ENCODE data around the gene HACD3. TPM values are rescaled to one million over a fixed set of nuclear protein-coding genes. Genes with fewer than 3 reads are reported as not detected.

HACD3 gene
- total and polyA plus RNA-seq, 2 of the 4 experiments (the other 2 are of a cell fraction), result 60.9 to 131 TPM

- no peak overlapping the region for H2BK20ac ChIP-seq (ENCODE audit: low read depth, low read length)
- WGBS, 2 experiments (ENCODE audit: extremely low coverage in 2 of 2, insufficient read length in 1 of 2), result 95% methylated on average over 3 of the region's 5 CpGs; no CpG with 5 or more reads in 1 of the 2 experiments
- no peaks in the 10 kb centered on the region for H3K27me3 ChIP-seq (ENCODE audit: control insufficient read depth, insufficient read depth, low read length)
- no peak overlapping the region for H3K4me3 ChIP-seq (ENCODE audit: insufficient read depth, low read depth, low read length)
- no peaks in the 10 kb centered on the region for H3K9me1 ChIP-seq (ENCODE audit: insufficient read depth, low read length)
- POLR2A ChIA-PET (ENCODE audit: unreplicated experiment), result no interaction called here
- no peak for DNase-seq
- no peaks in the 10 kb centered on the region for H3K9me3 ChIP-seq (ENCODE audit: control insufficient read depth, insufficient read depth, low read length)
- TF ChIP-seq ELK1 (IDR thresholded peaks at IDR 0.05; ENCODE audit: borderline replicate concordance, low read depth, low read length) (no peak), POLR2A (IDR thresholded peaks at IDR 0.05; ENCODE audit: low read depth, low read length) (no peak), USF2 (IDR thresholded peaks at IDR 0.05; ENCODE audit: low read depth, low read length) (no peak), RFX5 (IDR thresholded peaks at IDR 0.05; ENCODE audit: low read depth, low read length) (no peak), CHD1 (IDR thresholded peaks at IDR 0.05; ENCODE audit: low read depth, low read length) (no peak), MAFK (IDR thresholded peaks at IDR 0.05; ENCODE audit: low read depth, low read length) (no peak), FOS (IDR thresholded peaks at IDR 0.05; ENCODE audit: low read depth, low read length) (no peak), SMC3 (IDR thresholded peaks at IDR 0.05; ENCODE audit: low read depth, low read length) (no peak), MAZ (IDR thresholded peaks at IDR 0.05; ENCODE audit: borderline replicate concordance, low read depth, low read length) (no peak), RCOR1 (IDR thresholded peaks at IDR 0.05; ENCODE audit: insufficient replicate concordance, low read length) (no peak)
- TF ChIP-seq, protein P1, sequence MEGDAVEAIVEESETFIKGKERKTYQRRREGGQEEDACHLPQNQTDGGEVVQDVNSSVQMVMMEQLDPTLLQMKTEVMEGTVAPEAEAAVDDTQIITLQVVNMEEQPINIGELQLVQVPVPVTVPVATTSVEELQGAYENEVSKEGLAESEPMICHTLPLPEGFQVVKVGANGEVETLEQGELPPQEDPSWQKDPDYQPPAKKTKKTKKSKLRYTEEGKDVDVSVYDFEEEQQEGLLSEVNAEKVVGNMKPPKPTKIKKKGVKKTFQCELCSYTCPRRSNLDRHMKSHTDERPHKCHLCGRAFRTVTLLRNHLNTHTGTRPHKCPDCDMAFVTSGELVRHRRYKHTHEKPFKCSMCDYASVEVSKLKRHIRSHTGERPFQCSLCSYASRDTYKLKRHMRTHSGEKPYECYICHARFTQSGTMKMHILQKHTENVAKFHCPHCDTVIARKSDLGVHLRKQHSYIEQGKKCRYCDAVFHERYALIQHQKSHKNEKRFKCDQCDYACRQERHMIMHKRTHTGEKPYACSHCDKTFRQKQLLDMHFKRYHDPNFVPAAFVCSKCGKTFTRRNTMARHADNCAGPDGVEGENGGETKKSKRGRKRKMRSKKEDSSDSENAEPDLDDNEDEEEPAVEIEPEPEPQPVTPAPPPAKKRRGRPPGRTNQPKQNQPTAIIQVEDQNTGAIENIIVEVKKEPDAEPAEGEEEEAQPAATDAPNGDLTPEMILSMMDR (conservative IDR thresholded peaks at IDR 0.05; ENCODE audit: low read depth, low read length), result no peak
- no peak overlapping the region for H3K9ac ChIP-seq (ENCODE audit: low read depth, low read length)
- no peaks in the 10 kb centered on the region for H4K20me1 ChIP-seq (ENCODE audit: insufficient read depth, low read length)
- peaks cover 30% of the 10 kb centered on the region for H3K36me3 ChIP-seq (ENCODE audit: control insufficient read depth, insufficient read depth, low read length)
- no peak overlapping the region for H3K14ac ChIP-seq (replicated peaks; ENCODE audit: low read depth, low read length)
- no TSS peak for BruUV-seq (replicated peaks)
- CTCF ChIA-PET, result no interaction called here
- H4K5ac ChIP-seq (ENCODE audit: low read depth, low read length), result no peak overlapping the region
- ATAC-seq (ENCODE audit: low read depth), result no peak
- H4K91ac ChIP-seq (ENCODE audit: insufficient read depth, low read depth, low read length), result no peak overlapping the region
- no peak overlapping the region for H3K4me2 ChIP-seq (ENCODE audit: low read depth, low read length)
- no peak overlapping the region for H3K56ac ChIP-seq (ENCODE audit: extremely low read depth, insufficient read depth, low read length)
- peaks cover 4 to 16% of the 10 kb centered on the region in 2 experiments; a peak in 2 of 4 replicates for H3K79me1 ChIP-seq (ENCODE audit: low read depth in 1 of 2, low read length in 2 of 2)
- H3K4ac ChIP-seq (ENCODE audit: low read depth, low read length), result no peak overlapping the region
- no peak overlapping the region for H2BK120ac ChIP-seq (ENCODE audit: low read depth, low read length)
- H2AFZ ChIP-seq (replicated peaks; ENCODE audit: low read length, poor library complexity), result no peak overlapping the region
- no peak overlapping the region for H2BK15ac ChIP-seq (ENCODE audit: low read depth, low read length)
- H3K4me1 ChIP-seq (ENCODE audit: control insufficient read depth, insufficient read depth, low read length), result no peaks in the 10 kb centered on the region
- dilution Hi-C loops (cut with HindIII; ENCODE audit: low sequenced_read_pairs, unreplicated experiment) (no loop called here), intact Hi-C loops (cut with micrococcal nuclease) (no loop called here), in situ Hi-C loops (cut with MboI; ENCODE audit: low sequenced_read_pairs) (loop anchor here (25.0 kb wide), 1 partner anchor 688 kb away; the partner anchor contains the start of gene DIS3L)
- H2AK9ac ChIP-seq (replicated peaks; ENCODE audit: low read depth, low read length, poor library complexity), result no peak overlapping the region
- H3K18ac ChIP-seq (ENCODE audit: low read depth, low read length), result no peak overlapping the region
- no peak overlapping the region for H3K23ac ChIP-seq (ENCODE audit: low read depth, low read length)
- H3K27ac ChIP-seq (ENCODE audit: insufficient read depth, low read length), result no peak overlapping the region
- no peak overlapping the region for H2BK5ac ChIP-seq (ENCODE audit: low read depth, low read length, poor library complexity, severe bottlenecking)
- no peak overlapping the region for H2AK5ac ChIP-seq (ENCODE audit: low read depth, low read length)
- H4K8ac ChIP-seq (ENCODE audit: low read depth in 2 of 2, low read length in 2 of 2), result no peak overlapping the region
Observed at GRCh38 chr15:65599677-65600076, 69.4 kb downstream of the HACD3 start.

Measured in IMR-90 (cell line).